Stimulated activated CD4-positive, alpha-beta T cell treated with anti-CD3 and anti-CD28 coated beads, Interleukin-4, amount 100 ng/mL, for 1 hour (primary cell): Measurements from ENCODE around the gene TCOF1.
"Not testable (repeated sequence)": the region's sequence is repeated elsewhere in the genome, so short reads cannot be mapped to it uniquely, and the experiment has no call there.

Source experiments
- DNase-seq: peaks from one replicate; pipeline ENCODE4 v3.0.0-alpha.2; 2020

The TCOF1 gene

DNA sequence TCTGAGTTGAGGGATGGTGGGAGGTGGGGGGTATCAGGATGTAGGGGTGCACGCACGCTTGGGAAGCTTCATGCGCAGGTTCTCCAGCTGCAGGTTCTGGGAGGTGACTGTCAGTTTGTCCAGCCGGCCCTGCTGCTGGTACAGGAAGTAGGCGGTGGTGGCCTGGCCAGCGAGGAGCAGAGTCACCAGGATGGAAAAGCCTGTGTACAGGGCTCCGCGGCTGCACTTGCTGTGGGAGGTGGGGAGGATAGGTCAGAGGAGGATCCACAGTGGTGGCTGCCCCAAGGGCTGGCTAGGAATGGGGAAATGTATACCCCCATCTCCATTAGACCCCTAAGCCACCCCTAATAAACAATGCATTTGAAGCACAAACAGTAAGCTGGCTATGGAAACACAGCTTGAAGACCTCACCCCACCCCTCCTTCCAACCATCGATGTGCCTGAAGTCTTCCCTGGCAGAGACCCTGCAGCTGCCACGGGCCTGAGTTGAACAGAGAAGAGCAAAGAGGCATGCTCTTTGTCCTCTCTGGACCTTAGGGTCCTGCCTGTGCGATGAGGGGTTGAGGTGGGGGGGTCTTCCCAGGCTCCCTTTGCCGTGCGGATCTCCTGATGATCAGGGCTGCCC, 49.7 kb downstream of the TCOF1 start:
- no peak for DNase-seq

DNA sequence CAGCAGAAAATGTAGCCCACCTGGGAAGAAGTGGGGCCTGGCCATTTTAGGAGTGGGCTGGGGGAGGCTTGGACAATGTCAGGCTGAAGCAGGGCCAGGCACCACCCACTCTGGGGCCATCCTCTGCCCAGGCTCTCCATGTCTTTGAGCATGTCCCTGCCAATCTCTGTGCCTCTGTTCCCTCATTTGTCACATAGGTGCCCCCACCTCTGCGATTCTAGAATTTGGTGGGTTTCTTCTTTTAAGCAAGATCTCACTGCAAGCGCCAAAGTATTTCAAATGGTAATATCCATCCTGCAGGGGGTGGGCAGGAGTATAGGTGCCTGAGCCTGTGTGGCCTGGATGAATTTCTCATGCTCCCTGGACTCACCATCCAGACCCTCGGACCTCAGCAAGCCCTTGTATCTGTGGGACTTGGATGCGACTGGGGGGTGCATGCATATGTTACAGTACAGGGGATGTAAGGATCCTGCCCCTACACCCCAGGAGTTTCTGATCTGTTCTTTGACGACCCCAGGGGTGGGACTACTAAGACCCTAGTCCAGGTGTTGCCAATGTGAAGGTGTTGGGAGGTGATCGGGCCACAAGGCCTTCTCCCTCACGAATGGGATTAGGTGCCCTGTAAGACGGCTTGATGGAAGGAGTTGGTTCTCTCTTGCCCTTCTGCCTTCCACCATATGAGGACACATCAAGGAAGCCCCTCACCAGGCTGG, 50.9 kb downstream of the TCOF1 start:
- no peak for DNase-seq

DNA sequence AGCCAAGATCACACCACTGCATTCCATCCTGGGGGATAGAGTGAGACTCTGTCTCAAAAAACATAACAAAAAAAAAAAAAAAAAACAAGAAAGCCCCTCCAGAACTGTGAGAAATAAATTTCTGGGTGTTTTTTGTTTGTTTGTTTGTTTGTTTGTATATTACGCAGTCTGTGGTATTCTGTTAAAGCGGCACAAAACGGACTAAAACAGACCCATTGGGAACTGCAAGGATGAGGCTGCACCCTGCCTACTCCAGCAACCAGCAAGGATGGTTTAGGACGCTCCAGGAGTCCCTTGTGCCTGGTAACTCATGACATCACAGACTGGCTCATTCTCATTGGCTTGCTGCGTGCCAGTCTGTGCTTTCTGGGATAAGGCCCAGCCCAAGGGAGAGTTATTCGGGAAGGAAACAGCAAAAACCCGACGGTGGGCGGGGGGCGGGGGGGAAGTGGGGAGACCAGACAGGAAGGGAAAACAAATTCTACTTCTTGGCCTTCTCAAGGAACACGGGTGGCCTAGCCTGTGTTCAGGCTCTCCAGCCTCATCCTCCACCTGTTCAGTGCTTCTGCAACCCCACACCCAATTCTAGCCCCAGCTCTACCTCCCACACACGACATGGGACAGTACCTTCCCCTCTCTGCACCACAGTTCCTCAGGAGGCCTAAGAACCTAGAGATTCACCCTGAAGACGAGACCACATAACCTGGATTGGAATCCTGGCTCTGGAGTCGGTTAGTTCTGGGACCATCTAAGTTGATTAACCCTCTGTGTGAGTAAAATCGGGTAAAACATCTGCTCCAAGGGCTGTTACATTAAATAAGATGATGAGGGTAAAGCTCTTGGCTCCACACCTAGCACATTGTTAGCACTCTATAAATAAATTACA, 52.4 kb downstream of the TCOF1 start:
- DNase-seq: peak; percentile 36

DNA sequence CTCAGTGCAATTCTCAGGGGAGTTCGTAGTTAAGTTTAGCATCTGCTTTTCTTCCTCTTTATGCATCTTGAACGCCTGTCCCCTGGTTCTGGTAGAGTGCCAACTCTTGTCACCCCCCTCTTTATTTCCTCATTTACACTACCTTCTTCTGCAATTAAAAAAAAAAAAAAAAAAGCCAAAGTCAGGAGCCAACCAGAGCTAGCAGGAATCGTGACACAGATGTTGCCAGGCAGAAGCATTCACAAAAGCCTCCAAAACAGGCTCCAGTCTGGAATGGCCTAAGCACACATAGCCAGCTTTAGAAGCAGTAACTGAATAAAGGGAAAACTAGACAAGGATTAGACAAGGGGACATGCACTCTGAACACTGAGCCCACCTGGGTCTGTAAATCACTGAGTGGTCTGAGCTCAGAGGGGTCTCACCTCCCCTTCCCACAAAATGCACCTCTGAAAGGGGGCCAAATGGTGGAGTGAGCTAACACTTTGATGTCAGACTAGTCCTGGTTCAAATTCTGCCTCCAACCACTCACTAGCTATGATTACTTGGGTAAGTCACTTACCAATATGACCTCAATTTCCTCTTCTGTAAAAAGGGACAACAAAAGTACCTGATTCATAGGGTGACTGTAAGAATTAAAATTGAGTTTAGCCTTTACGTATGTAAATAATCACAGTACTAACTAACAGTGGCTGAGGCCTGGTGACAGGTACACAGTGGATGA, 53.2 kb downstream of the TCOF1 start:
- DNase-seq: peak; percentile 27

DNA sequence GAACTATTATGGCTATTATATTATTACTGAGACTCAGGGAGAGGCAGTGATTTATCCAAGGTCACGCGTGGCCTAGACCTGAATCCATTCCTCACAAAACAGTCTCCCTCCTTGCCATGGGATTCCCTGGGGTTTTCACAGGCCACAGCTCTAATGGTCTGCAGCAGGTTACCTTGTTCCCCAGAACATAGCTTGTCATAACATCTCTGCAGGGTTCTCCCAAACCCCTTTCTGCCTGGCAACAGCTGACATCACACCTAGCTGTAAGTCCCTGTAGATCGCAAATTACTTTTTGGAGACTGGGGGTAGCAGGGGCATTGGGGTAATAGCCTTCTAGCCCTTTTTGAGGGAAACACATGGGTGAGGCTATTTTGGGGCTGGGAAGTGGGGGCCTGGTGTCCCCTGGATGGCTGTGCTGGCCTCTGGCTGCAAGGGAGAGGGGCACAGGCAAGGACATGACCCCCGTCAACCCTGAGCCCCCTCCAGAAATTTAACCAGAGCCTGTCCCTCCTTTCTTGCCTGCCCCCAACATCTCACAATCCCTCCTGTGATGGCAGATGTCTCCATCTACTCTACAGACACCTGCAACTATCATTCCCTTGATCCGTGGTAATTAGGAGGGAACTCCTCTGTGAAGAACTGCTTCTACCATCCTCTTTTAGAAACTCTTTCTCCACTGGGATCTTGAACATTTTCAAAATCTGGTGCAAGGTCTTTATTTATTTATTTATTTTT, 53.9 kb downstream of the TCOF1 start:
- DNase-seq: peak; percentile 71

DNA sequence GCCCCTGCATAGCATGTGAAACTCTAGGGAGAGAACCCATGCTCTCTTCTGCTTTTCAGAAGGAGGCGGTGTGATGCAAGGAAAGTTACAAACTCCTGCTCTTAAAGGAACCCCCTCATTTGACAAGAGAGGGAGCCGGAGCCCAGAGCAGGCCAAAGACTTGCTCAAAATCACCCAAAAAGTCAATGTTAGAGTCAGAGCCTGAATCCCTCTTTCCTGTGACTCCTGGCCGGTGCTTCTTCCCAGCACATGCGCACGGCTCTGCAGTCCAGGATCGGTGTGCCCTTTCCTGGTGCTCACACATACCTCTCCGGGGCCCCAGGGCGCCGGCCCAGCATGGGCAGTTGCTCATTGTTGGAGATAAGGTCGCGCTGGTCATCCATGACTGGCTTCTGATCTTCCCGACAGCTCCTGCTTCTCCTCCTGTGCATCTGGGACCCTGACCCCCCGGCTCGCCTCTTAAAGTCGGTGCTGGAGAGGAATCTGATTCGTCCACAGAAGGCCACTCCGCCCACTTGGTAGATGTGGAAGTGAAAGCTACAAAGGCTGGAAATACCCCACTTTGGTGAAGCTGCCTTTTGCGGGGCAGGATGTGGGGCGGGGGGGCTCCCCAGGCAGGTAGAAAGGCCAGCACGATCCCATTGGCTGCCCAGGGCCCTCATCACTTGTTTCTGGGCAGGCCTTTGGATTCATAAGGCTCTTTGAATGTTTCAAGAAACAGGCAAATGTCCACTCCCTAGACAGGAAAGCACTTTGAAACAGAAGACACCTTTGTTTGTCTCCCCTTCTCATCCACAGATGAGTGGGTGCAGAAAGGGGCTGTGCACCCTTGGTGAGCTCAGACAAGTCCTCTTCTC, 55.0 kb downstream of the TCOF1 start, which contains the start of gene CD74:
Gene CD74, minus strand, starts transcription at position 592 of the 857 bp plus-strand sequence. Its CDS starts 161 bp downstream, at position 431.
- peak; percentile 88 for DNase-seq

DNA sequence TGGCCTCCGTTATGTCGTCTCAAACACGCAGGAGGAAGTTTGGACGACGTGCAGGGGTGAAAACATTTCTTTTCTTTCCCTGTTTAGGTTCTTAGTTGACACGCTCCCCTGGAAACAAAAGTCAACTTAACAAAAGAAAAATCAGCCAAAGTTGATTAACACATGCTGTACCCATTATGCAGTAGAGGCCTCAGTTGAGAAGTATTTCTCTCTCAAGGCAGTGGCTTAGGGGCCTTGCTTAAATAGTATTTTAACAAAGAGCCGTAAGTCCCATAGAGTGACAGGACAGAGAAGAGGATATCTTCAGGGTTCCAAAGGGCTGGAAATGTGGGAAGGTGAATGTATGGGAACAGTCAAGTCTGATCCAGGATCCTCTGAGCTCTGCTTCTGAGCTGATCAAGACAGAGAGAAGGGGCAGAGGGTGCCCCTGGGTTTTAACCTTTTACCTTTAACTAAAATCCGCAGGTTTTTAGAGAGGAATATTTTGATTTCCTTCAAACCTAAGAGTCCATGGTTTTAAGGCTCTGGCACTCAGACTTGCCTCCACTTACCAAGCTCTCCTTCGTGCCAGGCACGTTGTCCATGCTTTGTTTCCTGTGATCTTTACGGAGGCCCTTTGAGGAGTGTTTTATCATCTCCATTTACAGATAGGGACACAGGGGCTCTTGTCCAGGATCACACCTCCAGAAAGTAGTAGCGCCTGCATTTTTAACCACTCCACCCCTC, 55.8 kb downstream of the TCOF1 start:
- no peak for DNase-seq

DNA sequence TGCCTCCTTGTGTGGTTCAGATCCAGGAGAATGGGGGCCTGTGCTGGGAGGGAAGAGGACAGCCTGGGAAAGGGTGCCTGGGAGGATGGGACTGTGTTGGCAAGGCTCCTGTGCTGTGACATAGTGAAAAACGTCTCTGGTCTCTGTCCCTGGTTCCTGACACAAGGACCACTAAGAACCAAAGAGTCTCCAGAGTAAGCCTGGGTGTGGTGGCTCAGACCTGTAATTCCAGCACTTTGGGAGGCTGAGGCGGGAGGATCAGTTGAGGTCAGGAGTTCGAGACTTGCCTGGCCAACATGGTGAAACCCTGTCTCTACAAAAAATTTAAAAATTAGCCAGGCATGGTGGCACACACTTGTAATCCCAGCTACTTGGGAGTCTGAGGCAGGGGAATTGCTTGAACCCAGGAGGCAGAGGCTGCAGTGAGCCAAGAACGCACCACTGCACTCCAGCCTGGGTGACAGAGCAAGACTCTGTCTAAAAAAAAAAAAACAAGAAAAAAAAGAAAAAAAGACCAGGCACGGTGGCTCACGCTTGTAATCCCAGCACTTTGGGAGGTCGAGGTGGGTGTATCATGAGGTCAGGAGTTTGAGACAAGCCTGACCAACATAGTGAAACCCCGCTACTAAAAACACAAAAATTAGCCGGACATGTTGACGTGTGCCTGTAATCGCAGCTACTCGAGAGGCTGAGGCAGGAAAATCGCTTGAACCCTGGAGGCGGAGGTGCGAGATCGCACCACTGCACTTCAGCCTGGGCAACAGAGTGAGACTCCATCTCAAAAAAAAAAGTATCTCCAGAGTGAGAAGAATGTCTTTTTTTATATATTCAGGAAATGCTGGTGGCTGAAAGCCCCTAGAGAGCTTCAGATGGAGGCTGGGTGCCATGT, 56.6 kb downstream of the TCOF1 start:
- DNase-seq: not testable (repeated sequence)

DNA sequence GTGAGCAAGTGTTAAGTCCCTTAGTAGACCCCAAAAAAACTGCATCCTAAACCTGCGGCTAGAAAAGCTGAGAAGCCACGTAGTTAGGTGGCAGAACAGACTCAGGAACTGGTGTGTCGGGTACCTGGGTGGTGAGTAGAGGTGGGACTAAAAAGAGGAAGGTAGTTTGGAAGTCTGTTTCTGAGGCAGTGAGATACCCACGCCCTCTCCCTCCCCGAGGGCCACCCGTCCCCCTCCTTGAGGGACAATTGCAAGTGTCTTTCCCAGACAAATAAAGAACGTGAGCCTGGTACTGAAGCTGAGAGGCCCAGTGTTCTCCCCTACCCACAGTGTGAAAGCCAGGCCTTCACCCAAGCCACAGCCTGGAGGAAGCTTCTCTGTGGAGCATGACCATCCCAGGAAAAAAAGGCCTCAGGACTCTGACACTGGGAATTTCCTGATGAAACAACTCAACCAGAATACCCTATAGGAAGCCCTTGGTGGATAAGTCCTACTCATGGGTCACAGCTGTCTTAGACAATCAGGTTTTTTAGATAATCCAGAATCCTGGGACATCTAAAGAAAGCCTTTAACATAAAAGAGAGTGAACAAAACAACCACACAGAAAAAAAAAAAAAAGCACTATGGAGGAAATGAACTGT, 62.3 kb downstream of the TCOF1 start:
- DNase-seq: no peak

DNA sequence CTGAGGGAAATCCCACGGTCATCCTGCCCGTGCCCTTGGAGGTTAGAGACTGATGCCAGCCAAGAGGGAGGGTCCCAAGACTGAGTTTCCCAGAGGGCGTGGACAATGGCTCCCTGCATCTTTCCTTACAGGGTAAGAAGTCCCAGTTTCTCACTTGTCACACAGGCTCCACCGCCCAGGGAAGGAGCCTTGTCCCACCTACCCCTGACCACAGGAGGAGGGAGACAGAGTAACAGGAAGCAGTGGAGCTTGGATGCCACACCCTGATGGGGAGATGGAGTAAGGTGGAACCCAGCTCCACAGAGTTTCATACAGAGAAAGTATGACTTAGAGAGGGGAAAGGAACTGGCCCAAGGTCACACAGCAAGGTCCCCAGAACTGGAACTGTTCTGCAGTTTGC, 64.6 kb downstream of the TCOF1 start:
- no peak for DNase-seq

DNA sequence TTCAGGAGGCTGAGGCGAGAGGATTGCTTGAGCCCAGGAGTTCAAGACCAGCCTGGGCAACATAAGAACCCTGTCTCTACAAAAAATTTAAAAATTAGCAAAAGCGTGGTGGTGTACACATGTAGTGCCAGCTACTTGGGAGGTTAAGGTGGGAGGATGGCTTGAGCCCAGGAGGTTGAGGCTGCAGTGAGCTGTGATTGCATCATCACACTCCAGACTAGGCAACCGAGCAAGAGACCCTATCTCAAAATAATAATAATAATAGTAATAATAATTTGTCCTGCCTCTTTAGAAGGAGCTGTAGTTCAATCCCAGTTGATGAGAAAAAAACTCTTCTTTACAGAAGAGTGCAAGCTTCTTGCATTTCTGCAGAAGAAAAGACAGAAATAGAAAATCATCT, 65.3 kb downstream of the TCOF1 start:
- DNase-seq: no peak

DNA sequence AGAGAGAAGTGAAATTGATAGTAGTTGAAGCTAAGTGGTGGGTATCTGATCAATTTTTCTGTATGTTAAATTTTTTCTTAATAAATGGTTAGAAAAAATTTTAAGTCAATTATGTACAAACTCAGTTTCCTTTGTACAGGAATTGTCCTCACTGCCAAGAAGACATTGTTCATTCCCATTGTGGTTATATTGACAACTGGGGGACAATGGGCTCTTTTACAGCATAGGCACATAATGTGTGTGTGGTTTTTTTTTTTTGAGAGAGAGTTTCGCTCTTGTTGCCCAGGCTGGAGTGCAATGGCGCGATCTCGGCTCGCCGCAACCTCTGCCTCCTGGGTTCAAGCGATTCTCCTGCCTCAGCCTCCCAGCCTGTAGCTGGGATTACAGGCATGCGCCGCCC, 68.7 kb downstream of the TCOF1 start:
- not testable (repeated sequence) for DNase-seq

DNA sequence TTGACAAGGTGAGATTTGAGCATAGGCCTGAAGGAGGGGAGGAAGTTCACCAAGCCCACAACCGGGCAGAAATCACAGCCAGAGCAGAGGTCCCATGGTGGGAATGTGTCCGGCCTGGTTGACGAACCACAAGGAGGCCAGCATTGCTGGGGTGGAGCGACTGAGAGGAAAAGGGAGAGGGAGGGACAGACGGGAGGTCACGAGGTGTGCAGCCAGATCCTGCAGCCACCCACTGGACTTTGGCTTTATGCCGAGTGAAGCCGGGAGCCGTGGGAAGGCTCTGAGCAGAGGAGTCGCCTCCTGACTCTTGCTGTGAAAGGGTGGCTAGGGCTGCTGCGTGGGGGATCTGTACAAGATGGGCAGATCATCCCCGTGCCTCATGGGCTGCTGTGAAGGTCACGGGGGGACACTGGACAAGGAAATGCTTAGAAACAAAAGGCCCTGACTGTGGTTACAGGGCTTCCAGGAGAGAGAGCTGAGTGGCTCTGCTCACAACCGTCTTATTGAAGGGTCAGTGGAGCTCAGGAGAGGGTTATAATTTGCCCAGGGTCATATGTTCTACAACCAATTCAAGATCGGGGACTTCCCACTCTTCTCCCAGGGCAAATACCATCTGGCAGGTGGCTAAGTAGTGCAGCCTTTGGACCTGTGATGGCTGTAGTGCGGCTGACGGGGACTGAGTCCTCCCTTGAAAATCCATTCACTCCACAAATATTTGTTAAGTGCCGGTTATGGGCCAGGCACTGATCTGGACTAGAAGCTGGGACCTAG, 70.8 kb downstream of the TCOF1 start:
- DNase-seq: no peak

DNA sequence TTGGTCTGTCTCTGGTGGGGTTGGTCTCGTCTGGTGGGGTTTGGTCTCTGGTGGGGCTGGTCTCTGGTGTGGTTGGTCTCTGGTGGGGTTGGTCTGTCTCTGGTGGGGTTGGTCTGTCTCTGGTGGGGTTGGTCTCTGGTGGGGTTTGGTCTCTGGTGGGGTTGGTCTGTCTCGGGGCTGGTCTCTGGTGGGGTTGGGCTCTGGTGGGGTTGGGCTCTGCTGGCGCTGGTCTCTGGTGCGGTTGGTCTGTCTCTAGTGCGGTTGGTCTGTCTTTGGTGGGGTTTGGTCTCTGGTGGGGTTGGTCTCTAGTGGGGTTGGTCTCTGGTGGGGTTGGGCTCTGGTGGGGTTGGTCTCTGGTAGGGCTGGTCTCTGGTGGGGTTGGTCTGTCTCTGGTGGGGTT, 71.5 kb downstream of the TCOF1 start:
- no peak for DNase-seq

DNA sequence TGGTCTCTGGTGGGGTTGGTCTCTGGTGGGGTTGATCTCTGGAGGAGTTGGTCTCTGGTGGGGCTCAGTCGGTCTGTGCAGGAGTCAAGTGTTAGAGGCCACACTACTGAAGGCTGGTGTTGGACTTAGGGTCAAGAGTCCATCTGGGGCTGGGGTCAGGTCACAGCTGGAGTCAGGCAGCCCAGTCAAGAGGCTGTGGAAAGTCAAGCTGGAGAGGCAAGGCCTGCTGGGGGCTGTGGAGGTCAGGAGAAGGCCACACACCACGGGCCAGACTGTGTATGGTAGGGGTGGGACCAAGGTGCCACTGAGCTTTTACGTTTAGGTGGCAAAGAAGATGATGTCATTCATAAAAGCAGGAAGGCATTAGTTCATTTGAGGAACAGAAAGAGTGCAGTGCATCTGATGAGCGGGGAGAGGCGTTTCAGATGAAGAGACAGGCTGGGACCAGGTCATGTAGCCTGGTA, 71.9 kb downstream of the TCOF1 start:
- DNase-seq: no peak

DNA sequence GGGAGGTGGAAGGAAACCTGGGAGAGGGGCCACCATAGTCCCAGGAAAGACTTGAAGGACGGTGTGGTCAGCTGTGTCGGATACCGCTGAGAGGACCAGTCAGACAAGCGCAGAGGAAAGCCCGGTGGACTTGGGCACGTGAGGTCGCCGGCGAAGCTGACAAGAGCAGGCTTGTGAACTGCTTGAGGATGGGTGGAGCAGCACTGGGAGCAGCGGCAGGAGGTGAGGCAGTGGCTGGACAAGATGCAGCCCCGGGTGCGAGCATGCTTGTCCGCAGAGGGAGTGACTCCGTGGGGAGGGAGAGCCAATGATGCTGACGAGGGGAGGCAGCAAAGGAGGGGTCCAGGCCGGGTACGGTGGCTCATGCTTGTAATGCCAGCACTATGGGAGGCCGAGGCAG, 73.6 kb downstream of the TCOF1 start:
- DNase-seq: no peak

DNA sequence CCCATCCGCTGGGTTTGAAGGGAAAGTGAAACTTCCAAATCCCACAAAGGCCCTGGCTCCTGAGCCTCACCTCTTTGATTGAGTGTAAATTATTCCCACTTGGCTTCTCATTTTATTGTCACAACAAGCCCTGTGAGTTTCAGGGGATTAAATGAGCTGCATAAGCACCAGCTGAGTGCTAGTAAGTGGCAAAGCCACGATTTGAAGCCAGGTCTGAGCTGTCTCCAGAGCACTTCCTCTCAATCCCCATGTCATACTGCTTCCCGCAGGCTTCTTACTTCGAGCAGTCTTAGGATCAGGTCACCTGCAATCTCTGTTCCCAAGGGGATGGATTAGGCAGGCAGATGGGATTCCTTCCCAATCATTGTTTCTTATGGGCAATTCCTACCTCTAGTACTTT, 74.1 kb downstream of the TCOF1 start:
- DNase-seq: no peak

DNA sequence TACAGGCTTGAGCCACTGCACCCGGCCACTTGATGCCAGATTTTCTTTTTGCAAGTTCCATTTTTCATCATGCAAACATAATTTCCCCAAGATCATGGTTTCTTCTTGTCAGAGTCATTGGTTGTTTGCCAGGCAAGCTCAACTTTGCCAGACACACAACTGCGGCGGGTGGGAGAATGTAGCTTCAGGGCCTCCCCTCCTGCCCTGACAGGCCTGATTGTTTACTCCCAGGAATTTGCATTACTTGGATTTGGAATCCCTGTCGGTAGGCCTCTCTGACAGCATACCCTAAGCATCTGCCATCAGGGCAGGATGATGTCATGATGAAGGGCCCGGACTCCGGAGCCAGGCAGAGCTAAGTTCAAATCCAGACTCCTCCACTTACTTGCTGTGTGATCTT, 77.0 kb downstream of the TCOF1 start:
- DNase-seq: no peak
